DMS79 (cell line): ENCODE measurements around the gene HEPACAM2.

Source experiments
- DNase-seq: peaks from one replicate; lab custom pipeline; 2025; lab: John Stamatoyannopoulos, UW

The HEPACAM2 gene

DNA sequence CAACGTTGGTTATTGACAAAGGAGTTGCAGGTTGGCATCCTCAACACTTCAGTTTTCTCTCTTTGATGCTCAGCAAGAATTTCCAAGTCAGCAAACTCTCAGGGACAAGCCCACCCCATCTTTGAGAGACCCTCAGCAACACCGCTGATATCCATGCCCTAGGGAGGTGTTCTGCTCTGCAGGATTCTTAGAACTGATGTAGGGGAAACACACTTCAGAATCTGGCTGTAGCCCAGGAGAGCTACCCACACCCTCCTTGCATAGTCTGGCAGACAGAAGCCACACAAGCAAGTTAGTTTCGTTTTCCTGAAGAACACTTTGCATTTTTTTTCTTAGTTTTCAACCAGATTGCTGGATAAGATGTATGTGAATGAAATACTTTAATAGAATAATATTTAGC, 78.9 kb downstream of the HEPACAM2 start:
- DNase-seq: no peak

DNA sequence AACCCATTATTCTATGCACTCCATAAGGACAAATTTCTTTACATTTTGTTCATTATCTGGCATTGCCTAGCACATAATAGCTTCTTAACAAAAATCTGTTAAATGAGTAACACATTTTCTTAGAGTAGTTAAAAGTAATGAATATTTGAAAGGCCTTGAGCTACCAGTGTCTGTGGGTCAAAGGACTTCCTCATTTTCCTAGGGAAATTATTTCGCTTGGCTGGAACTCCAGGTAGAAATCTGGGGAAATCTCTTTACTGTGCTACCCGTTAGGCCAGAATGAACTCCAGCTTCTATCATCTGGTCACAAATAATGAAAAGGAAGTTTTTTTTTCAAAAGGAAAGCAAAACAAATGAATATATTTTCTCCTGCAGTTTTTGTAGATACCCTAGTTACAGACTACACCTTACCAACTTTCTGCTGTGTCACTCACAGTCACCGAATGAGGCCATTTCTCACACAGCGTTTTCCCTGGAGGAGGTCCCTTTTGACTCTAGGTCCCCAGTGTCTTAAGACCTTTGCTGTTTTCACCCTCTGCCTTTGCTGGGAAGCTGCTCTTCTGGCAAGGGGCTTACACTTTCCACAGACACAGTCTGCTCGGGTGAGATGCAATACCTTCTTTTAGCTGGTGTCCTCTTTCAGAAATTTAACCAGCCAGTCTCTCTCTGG, 79.7 kb downstream of the HEPACAM2 start:
- DNase-seq: no peak

DNA sequence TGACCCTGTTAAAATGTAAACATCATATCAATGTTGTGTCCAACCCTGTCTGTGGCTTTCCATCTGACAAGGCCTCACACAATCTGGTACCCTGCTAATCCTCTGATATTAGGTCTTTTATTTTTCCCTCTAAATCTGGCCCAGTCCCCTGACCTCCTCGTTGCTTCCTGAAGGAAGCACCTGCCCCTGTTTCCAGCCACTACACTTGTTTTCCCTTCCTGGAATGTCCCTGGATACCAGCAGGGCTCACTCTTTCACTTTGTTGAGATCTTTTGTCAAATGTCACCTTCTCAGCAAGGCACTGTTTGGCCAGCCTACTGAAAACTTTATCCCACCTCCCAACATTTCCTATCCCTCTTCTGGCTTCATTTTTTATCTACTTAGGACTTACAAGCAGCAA, 80.2 kb downstream of the HEPACAM2 start:
- no peak for DNase-seq

DNA sequence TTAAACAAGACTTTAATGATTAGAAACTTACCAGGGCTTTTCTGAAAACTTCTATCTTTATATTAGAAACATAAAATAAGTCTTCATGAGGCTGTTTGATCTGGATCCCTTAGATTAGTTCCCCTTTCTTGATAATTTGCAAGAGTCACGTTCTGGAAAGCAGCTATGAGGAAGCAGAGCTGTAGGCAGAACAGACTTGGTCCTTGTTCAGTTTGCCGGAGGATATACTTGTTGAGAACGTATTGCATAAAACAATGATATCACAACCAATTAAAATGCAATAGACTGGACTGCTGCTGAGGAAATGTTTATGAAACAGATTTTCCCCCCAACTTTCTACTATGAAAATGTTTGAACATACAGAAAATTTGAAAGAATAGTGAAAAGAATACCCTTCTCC, 80.9 kb downstream of the HEPACAM2 start:
- no peak for DNase-seq

DNA sequence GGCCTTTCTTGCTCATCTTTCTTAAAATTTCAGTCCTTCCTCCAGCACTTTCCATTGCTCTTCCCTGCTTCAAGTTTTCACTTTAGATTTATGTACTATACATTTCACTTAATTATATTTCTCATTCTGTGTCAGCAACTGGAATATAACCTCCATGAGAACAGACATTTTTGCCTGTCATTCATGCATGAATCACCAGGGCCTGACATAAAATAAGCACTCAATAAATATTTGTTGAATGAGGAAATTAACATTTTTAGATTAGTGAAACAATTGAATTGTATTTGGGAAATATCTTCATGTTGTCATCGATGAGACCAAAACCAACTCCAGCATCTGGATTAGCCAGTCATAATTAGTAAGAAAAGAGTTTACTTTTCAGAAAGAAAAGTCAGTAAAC, 84.1 kb downstream of the HEPACAM2 start:
- no peak for DNase-seq

DNA sequence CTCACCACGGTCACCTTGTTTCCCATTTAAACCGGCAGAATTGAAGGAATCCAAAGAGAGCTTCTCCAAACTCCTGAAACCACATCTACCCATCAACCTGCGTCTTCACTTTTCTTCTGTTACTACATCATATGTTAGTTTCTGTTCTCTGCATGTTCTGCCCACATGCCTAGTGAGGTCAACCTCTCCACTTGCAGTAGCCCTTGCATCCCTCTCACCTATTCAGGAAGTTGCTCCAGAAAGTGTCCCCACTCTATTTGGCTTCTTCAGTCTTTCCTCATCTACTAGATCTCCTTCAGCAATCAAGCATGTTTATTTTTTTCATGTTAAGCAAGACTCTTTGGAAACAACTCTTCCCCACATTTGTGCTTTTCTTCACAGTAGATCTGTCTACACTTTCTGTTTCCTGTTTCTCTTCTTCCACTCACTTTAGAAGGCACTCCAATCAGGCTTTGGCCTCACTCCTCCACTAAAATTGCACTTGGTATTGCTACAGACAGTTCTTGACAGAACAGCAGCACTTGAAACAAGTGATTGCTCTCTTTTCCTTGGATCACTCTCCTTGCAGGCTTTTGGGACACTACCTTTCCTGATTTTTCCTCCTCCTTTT, 85.6 kb downstream of the HEPACAM2 start:
- no peak for DNase-seq

DNA sequence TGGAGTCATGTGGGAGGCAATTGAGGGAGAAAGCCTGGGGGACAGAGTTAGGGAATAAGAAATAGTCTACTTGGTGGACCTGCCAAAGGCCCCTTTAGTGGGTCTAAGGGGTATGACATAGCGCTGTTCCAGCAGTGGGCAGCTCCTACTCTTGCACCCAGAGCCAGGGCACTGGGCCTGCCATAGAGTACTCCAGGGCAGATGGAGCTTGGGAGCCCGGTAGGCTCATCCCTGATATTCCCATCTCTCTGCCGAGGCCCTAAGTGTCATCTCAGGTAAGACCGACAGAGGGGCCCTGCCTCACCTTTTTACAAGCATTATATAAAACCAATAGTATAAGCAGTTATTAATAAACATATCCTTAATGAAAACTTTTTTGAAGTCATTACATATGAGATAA, 87.7 kb downstream of the HEPACAM2 start:
- DNase-seq: no peak
